Activated T-cell treated with anti-CD3 and anti-CD28 coated beads, Interleukin-2, amount 50 U/mL, for 1 hour (primary cell): ENCODE data around the gene WASF2.
A peak's percentile ranks its signal among the peaks of the same experiment; 100 is the strongest.
"Not testable (repeated sequence)": the region's sequence is repeated elsewhere in the genome, so short reads cannot be mapped to it uniquely, and the experiment has no call there.

ENCODE experiments used
- DNase-seq: peaks from one replicate; pipeline ENCODE4 v3.0.0-alpha.2; 2020

Gene WASF2

DNA sequence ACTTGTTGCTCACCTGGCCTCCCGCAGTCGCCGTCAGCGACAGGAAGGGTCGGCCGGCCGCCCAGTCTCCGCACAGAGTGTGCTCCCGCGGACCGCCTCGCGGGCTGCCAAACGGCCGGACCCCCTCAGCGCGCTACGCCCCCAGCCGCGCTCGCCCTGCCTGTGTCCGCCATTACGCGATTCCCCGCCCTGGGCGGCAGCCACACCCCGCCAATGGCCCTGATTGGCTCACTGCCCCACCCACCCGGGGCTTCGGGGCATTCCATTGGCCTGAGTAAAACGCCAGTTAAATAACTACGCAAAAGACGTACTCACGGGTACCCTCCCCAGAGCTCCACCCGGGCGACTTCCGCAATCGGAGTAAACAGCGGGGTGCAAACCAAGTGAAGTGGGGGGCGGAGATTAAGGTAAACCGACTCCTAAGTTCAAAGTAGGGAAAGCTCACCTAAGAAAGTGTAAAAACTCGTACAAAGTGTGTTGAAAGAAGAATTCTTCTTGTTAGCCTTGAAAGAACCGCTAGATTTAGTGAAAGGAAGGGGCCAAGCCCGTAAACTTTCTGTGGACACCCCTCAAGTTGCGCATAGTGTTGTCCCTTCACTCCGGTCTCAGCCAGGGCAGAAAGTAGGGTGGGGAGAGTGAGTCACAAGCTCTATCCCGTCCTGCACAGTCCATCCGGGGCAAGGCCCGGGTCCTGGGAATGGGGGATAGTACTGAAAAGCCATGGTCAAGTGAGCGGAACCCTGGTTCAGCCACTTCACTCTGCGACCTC lies at the start of gene WASF2:
WASF2 (minus strand) TSS at position 195 of the 769 bp plus-strand sequence. CDS start 61,277 bp downstream, outside the sequence.
- DNase-seq: peak; percentile 97

GRCh38 chr1:27538793-27539192 lies 48.8 kb upstream of the WASF2 start:
- DNase-seq: no peak

DNA sequence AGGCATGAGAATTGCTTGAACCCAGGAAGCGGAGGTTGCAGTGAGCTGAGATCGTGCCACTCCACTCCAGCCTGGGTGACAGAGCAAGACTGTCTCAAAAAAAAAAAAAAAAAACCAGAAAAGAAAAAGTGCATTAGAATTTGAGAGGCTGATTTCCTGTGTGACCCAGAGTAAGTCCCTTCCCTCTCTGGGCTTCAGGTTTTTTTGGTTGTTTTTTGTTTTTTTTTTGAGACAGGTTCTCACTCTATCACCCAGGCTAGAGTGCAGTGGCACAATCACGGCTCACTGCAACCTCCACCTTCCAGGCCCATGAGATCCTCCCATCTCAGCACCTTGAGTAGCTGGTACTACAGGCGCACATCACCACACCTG lies 48.3 kb upstream of the WASF2 start:
- DNase-seq: not testable (repeated sequence)

- no peak for DNase-seq
Observed at GRCh38 chr1:27536767-27537166, 46.8 kb upstream of the WASF2 start.

GRCh38 chr1:27536010-27536757 lies 46.2 kb upstream of the WASF2 start:
- DNase-seq: no peak

DNA sequence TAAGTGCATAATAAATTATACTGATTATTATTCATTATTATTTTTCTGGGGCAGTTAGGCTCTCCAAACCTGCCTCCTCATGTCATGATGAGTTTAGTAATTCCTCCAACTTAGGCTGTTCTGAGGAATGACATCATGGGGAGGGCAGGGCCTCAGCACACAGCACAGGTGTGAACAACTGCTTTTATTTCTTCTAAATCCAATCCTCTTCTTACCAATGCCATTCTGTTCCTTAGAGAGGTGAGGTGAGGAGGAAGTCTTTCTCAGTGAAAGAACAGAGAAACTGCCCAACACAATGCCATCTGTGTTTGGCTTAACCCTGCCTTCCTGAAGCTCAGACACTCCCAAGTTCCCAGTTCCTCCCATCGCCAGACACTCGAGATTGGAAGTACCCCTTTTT lies 45.4 kb upstream of the WASF2 start:
- DNase-seq: no peak

GRCh38 chr1:27531959-27532685 lies 42.2 kb upstream of the WASF2 start:
- no peak for DNase-seq

DNA sequence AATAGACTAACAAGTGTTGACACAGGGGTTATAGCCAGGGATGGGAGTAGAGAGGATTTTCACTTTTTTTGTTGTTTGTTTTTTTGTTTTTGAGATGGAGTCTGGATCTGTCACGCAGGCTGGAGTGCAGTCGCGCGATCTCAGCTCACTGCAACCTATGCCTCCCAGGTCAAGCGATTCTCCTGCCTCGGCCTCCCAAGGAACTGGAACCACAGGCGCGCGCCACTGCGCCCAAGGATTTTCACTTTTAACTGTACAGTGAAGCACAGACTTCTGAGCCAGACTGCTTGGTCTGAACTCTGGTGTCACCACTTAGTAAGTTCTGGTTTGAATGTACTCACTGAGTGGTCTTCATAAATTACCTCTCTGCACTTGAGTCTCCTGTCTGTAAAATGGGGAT lies 40.2 kb upstream of the WASF2 start:
- DNase-seq: no peak

- DNase-seq: no peak
Observed at GRCh38 chr1:27529704-27530018, 39.7 kb upstream of the WASF2 start.

- DNase-seq: no peak
Observed at GRCh38 chr1:27528818-27529703, 39.1 kb upstream of the WASF2 start.

DNA sequence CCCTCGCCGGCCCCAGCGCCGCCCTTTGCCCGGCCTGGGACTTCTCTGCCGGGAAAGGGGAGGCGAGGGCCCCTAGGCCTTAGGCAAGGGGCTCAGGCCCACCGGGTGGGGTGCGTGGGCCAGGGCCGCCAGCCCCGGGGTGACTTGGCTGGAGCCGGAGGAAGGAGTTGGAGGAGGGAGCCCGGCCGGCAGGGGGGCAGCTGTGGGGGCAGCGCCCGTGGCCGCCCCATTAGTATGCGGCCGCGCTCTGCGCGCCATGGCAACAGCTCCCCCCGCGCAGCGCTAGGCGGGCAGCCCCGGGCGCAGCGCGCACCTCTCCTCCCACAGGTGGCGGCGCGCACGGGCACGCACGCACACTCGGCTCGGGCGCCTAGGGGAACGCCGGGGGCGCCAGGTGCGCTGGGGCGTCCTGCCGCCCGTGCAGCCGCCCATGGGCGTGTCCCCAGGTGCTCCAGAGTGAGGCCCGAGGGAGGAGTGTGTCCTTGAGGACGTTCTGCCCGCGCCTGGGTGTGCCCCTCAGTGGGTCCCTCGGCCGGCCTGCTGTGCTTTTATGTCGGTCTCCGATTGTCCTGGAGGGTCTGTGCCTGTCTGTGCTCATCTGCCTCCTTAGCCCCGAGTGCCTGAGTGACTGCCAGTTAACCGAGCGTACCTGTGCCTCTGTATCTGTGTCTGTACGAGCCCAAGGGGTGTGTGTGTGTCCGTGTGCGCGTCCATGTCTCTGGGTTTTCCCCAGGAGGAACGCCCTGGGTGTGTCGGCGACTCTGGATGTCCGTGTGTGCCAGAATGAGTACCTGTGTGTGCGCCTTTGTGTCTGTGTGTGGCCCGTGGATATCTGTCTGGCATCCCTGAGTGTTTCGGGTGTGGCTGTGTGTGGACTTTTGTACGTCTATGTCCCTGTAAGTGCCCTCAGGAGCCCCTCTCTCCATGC lies 38.2 kb upstream of the WASF2 start:
- peak; percentile 68 for DNase-seq

- DNase-seq: peak; percentile 58
Observed at GRCh38 chr1:27527223-27527889, 37.4 kb upstream of the WASF2 start.

DNA sequence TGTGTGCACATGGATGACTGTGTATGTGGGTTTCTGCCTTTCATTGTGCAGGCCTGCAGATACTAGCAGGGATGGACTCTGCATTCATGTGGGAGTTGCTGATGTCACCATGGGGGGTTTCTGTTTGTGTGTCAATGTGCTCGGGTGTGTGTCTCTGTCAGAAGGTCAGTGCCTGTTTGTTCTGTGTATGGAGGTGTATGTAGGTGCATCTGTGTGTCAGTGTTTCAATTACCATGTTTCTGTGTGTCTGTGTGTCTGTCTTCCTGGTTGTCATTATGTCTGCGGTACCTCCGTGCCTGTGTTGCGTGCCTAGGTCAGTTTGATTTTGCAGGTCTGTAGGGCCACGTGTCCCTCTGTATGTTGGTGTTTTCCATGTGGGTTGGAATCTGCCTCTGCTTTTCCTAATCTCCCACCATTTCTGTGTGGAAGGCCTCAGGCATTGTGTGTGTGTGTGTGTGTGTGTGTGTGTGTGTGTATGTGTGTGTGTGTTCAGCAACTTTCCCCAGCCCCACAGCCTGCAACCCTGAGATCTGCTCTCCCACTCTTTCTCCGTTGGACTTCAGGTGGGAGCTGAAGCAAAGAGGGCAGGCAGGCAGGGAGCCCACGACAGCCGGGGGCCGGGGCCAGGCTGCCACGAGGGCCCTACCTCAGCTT lies 36.7 kb upstream of the WASF2 start:
- DNase-seq: no peak

GRCh38 chr1:27525296-27526272 lies 35.6 kb upstream of the WASF2 start:
- peak; percentile 51 for DNase-seq

GRCh38 chr1:27523337-27524020 lies 33.5 kb upstream of the WASF2 start:
- DNase-seq: no peak

DNA sequence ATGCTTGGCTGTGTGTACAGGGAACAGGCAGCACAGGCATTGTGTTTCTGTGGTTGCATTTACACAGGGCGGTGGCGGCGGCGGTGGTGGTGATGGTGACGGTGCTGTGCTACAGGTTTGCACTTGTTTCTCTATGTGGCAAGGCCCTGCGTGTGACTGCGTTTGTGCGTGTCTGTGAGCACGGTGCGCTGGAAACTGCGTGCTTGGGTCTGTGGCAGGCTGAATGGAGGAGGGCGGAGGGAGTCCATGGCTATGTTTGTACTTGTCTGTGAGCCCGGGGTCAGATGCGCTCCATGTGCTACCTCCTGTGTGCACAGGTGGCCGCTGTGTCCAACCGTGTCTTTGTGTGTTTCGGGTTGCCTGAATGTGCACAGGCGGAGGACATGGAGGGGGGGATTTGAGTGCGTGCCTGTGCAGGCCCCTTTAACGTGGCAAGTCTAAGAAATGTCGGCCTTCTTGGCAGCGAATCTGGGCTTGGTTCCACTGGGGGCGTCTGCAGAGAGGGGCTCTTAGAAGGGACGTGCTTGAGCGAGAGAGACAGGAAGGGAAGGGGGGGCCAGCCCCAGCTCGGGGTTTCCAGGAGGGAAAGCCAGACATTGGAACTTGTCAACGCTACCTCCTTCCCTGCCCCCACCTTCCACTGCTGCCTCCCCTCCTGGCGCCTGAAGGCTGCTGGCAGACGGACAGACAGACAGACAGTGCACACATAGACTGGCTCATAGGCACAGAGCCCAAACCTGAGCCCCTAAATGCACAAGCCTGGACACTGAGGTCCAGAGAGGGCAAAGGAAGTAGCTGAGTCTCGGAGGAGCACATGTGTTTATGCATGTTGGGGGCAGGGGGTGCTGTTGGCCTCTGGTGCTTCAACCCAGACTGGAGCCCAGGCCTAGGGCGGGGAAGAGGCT lies 32.7 kb upstream of the WASF2 start:
- DNase-seq: peak; percentile 75

DNA sequence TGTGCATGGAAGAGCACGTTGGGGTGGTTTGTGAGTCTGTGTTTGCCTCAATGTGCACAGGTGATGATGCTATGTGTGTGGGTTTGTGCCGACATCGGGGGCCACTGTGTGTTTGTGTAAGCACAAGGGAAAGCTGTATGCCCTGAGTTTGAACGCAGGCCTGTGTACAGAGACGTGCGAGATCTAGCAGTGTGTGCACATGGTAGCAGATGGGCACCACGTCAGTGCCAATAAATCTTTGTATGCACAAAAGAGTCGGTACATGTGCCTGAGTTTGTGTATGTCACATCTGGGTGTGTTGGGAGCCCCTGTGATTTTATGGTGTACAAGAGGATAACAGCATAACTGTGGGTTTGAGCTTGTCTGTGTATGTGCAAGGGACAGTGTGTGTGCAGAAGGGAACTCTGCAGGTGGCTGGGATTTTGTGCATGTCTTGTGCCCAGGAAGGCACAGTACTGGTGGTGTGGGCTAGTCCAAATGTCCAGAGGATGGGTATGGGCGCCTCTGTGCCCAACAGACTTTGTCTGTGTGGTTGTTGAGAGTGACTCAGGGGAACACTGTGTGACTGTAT lies 32.0 kb upstream of the WASF2 start:
- DNase-seq: no peak
